ENCODE measurements around the gene SEMA4D.

DNA sequence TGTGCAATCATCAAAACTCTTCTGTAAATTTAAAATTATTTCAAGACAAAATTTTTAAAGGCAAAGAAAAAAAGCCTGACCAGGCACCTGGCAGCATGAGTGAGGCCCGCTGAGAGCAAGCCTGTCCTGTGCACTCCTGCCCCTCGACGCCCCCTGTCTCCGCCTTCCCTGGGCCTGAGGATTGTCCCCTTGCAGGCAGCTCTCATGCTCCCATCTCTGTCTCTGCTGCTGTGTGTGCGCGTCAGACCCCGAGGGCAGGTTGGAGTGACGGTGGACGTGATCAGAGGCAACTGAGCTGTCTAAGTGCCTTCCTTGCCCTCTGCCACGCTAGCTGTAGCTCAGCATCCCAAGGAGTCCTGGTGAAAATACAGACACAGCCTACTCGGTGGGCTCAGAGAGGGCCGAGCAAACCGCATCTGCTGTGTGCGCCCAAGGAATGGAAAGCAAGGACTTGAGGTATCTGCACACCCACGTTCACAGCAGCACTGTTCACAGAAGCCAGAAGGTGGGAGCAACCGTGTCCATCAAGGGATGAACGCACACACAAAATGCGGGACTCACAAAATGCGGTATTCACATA, 114.1 kb downstream of the SEMA4D start:
- TF ChIP-seq, protein P1, sequence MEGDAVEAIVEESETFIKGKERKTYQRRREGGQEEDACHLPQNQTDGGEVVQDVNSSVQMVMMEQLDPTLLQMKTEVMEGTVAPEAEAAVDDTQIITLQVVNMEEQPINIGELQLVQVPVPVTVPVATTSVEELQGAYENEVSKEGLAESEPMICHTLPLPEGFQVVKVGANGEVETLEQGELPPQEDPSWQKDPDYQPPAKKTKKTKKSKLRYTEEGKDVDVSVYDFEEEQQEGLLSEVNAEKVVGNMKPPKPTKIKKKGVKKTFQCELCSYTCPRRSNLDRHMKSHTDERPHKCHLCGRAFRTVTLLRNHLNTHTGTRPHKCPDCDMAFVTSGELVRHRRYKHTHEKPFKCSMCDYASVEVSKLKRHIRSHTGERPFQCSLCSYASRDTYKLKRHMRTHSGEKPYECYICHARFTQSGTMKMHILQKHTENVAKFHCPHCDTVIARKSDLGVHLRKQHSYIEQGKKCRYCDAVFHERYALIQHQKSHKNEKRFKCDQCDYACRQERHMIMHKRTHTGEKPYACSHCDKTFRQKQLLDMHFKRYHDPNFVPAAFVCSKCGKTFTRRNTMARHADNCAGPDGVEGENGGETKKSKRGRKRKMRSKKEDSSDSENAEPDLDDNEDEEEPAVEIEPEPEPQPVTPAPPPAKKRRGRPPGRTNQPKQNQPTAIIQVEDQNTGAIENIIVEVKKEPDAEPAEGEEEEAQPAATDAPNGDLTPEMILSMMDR (IDR thresholded peaks at IDR 0.05; ENCODE audit: poor library complexity), result no peak
- TF ChIP-seq EZH2 (IDR thresholded peaks at IDR 0.05; ENCODE audit: borderline replicate concordance) (no peak), EZH2phosphoT487 (IDR thresholded peaks at IDR 0.05; ENCODE audit: low read depth, severe bottlenecking, unreplicated experiment) (no peak)
